Measurements from ENCODE around the gene BRD7. TPM values are rescaled to one million over a fixed set of nuclear protein-coding genes. Genes with fewer than 3 reads are reported as not detected.

BRD7 gene
- total RNA-seq, 4 donors from 2014 or later, result 29.9 to 58.0 (median 38.5) TPM

DNA sequence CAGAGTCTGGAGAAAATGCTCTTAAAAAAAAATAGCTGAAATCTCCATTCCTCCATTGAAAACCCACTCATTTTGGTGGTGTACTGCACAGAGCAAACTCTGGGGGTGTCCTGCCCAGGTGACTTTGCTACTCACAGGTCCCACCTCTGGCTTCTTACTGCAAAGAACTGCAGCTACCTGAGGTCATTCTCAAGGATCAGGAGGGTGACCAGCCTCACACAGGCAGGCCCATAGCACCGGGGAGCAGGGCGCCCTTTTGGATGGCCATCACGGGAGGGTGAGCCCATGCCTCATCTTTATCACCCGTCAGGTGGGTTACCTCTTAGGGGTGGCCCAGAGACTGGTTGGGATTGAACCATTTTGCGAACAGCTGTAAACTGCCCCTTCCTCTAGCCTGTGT is 32.6 kb upstream of the BRD7 start:
- no peak for DNase-seq
- Histone ChIP-seq H3K27ac (no peak overlapping the region), H3K4me3 (no peak overlapping the region), H3K27me3 (no peaks in the 10 kb centered on the region), H3K4me1 (no peaks in the 10 kb centered on the region), H3K36me3 (no peaks in the 10 kb centered on the region), H3K9me3 (no peaks in the 10 kb centered on the region)
- intact Hi-C loops (cut with DNase I; ENCODE audit: low total_unique reads) (no loop called here), in situ Hi-C loops (cut with MboI; ENCODE audit: low pct_ligation_motif_present in 1 of 4, low pct_unique_long_range_greater_than_20kb in 1 of 4, low sequenced_read_pairs in 3 of 4) (no loop called here)
- 98% methylated on average over 5 of the region's 5 CpGs; no CpG with 5 or more reads in 1 of the 2 donors for WGBS, 2 donors (ENCODE audit: low coverage in 1 of 2)
- no peak for TF ChIP-seq EP300 (IDR thresholded peaks at IDR 0.05; ENCODE audit: low read depth)

GRCh38 chr16:50400967-50401348 is 32.2 kb upstream of the BRD7 start:
- Histone ChIP-seq H3K4me1 (no peaks in the 10 kb centered on the region), H3K27me3 (no peaks in the 10 kb centered on the region), H3K4me3 (no peak overlapping the region), H3K9me3 (no peaks in the 10 kb centered on the region), H3K27ac (no peak overlapping the region), H3K36me3 (no peaks in the 10 kb centered on the region)
- intact Hi-C loops (cut with DNase I; ENCODE audit: low total_unique reads), result no loop called here
- DNase-seq, result no peak
- TF ChIP-seq POLR2AphosphoS5 (IDR thresholded peaks at IDR 0.05), result no peak
- TF ChIP-seq EP300 (IDR thresholded peaks at IDR 0.05; ENCODE audit: low read depth), result no peak
- TF ChIP-seq POLR2A (IDR thresholded peaks at IDR 0.05), result no peak
- no peak for TF ChIP-seq CTCF (IDR thresholded peaks at IDR 0.05)
- in situ Hi-C loops (cut with MboI; ENCODE audit: low pct_ligation_motif_present in 1 of 4, low pct_unique_long_range_greater_than_20kb in 1 of 4, low sequenced_read_pairs in 3 of 4), result no loop called here
- 85 to 90% methylated on average over 6 of the region's 6 CpGs for WGBS, 2 donors (ENCODE audit: low coverage in 1 of 2)

- intact Hi-C loops (cut with DNase I; ENCODE audit: low total_unique reads), result no loop called here
- Histone ChIP-seq H3K27ac (no peak overlapping the region), H3K4me1 (no peaks in the 10 kb centered on the region), H3K27me3 (no peaks in the 10 kb centered on the region), H3K4me3 (no peak overlapping the region), H3K36me3 (no peaks in the 10 kb centered on the region), H3K9me3 (no peaks in the 10 kb centered on the region)
- 93 to 98% methylated on average over 4 to 8 of the region's 8 CpGs for WGBS, 2 donors (ENCODE audit: low coverage in 1 of 2)
- in situ Hi-C loops (cut with MboI; ENCODE audit: low pct_ligation_motif_present in 1 of 4, low pct_unique_long_range_greater_than_20kb in 1 of 4, low sequenced_read_pairs in 3 of 4), result no loop called here
- TF ChIP-seq POLR2AphosphoS5 (IDR thresholded peaks at IDR 0.05) (no peak), EP300 (IDR thresholded peaks at IDR 0.05; ENCODE audit: low read depth) (no peak), CTCF (IDR thresholded peaks at IDR 0.05) (no peak), POLR2A (IDR thresholded peaks at IDR 0.05) (no peak)
- DNase-seq, result no peak
Observed at GRCh38 chr16:50400312-50400966, 31.7 kb upstream of the BRD7 start.

GRCh38 chr16:50399411-50399810 is 30.6 kb upstream of the BRD7 start:
- Histone ChIP-seq H3K4me3 (no peak overlapping the region), H3K27me3 (no peaks in the 10 kb centered on the region), H3K36me3 (no peaks in the 10 kb centered on the region), H3K4me1 (no peaks in the 10 kb centered on the region), H3K9me3 (no peaks in the 10 kb centered on the region), H3K27ac (no peak overlapping the region)
- 59 to 87% methylated on average over 3 of the region's 3 CpGs for WGBS, 2 donors (ENCODE audit: low coverage in 1 of 2)
- DNase-seq, result no peak
- TF ChIP-seq EP300 (IDR thresholded peaks at IDR 0.05; ENCODE audit: low read depth), result no peak
- no peak for TF ChIP-seq CTCF (IDR thresholded peaks at IDR 0.05)
- no peak for TF ChIP-seq POLR2AphosphoS5 (IDR thresholded peaks at IDR 0.05)
- no peak for TF ChIP-seq POLR2A (IDR thresholded peaks at IDR 0.05)
- intact Hi-C loops (cut with DNase I; ENCODE audit: low total_unique reads), result no loop called here
- in situ Hi-C loops (cut with MboI; ENCODE audit: low pct_ligation_motif_present in 1 of 4, low pct_unique_long_range_greater_than_20kb in 1 of 4, low sequenced_read_pairs in 3 of 4), result loop anchor here in 1 of 4 donors (25.0 kb wide), 1 partner anchor 413 kb away; no protein-coding TSS in a partner anchor

GRCh38 chr16:50398336-50398735 is 29.5 kb upstream of the BRD7 start:
- Histone ChIP-seq H3K9me3 (no peaks in the 10 kb centered on the region), H3K36me3 (no peaks in the 10 kb centered on the region), H3K27ac (no peak overlapping the region), H3K4me1 (no peaks in the 10 kb centered on the region), H3K27me3 (no peaks in the 10 kb centered on the region), H3K4me3 (no peak overlapping the region)
- 79 to 90% methylated on average over 2 to 5 of the region's 5 CpGs for WGBS, 2 donors (ENCODE audit: low coverage in 1 of 2)
- TF ChIP-seq POLR2A (IDR thresholded peaks at IDR 0.05) (no peak), EP300 (IDR thresholded peaks at IDR 0.05; ENCODE audit: low read depth) (no peak), POLR2AphosphoS5 (IDR thresholded peaks at IDR 0.05) (no peak), CTCF (IDR thresholded peaks at IDR 0.05) (no peak)
- in situ Hi-C loops (cut with MboI; ENCODE audit: low pct_ligation_motif_present in 1 of 4, low pct_unique_long_range_greater_than_20kb in 1 of 4, low sequenced_read_pairs in 3 of 4) (loop anchor here in 1 of 4 donors (25.0 kb wide), 1 partner anchor 414 kb away; no protein-coding TSS in a partner anchor), intact Hi-C loops (cut with DNase I; ENCODE audit: low total_unique reads) (no loop called here)
- no peak for DNase-seq

Data from transverse colon (tissue), 4 donors.